ENCODE results near the gene P4HTM. TPM values are rescaled to one million over a fixed set of nuclear protein-coding genes. Genes with fewer than 3 reads are reported as not detected.

P4HTM gene
- total and polyA plus RNA-seq, 2 donors (not counting 1 experiment from before 2014, with no cell fraction given) = 48.5 to 70.6 TPM

- DNase-seq (peak; percentile 50), ATAC-seq (ENCODE audit: low read depth) (peak; percentile 2)
- intact Hi-C loops (cut with micrococcal nuclease) = loop anchor here (5.0 to 10.0 kb wide), 3 partner anchors 310 to 783 kb away; partner anchors contain the start of genes IP6K2, USP4 and ZNF589
- Histone ChIP-seq H3K36me3 (replicated peaks in 1 of 2; ENCODE audit: control extremely low read depth in 1 of 2, control insufficient read depth in 1 of 2, extremely low read depth in 1 of 2, insufficient read depth in 2 of 2, low read length in 1 of 2) (peaks cover 0 to 39% of the 10 kb centered on the region in 2 experiments), H3K79me2 (ENCODE audit: control insufficient read depth, insufficient read depth, low read length) (peaks cover 51% of the 10 kb centered on the region), H3K9ac (ENCODE audit: low read length) (no peak overlapping the region), H3K27me3 (replicated peaks in 1 of 4; ENCODE audit: control extremely low read depth in 1 of 4, control insufficient read depth in 3 of 4, insufficient read depth in 4 of 4, low read length in 3 of 4) (no peaks in the 10 kb centered on the region), H2AFZ (ENCODE audit: insufficient read depth, low read depth, low read length, poor library complexity, severe bottlenecking) (no peak overlapping the region), H3K4me3 (ENCODE audit: control extremely low read depth in 1 of 5, extremely low read depth in 1 of 5, insufficient read depth in 1 of 5, low read depth in 2 of 5, low read length in 4 of 5) (no peak overlapping the region), H3K4me1 (ENCODE audit: control insufficient read depth in 2 of 2, insufficient read depth in 2 of 2, low read length in 2 of 2) (peaks cover 27 to 58% of the 10 kb centered on the region in 2 donors), H3K9me3 (ENCODE audit: control extremely low read depth in 1 of 3, control insufficient read depth in 2 of 3, insufficient read depth in 1 of 3, low read length in 2 of 3) (no peaks in the 10 kb centered on the region), H3K27ac (ENCODE audit: low read length in 2 of 2) (no peak overlapping the region), H3K4me2 (replicated peaks; ENCODE audit: low read depth, low read length, poor library complexity, severe bottlenecking) (peak overlapping the region; percentile 27), H4K20me1 (ENCODE audit: control insufficient read depth, insufficient read depth, low read length, poor library complexity, severe bottlenecking) (no peaks in the 10 kb centered on the region)
- ChIA-PET CTCF (interaction anchor here (4.3 kb wide), 1 partner anchor 37 kb away, joined by 21 read pairs; the partner anchor contains the start of gene P4HTM), POLR2A (interaction anchor here (1.2 to 1.8 kb wide), 3 partner anchors 7 to 68 kb away, joined by 3 to 7 read pairs (median 4); partner anchors contain the start of genes DALRD3, QRICH1 and WDR6)
- TF ChIP-seq EZH2 (IDR thresholded peaks at IDR 0.05; ENCODE audit: borderline replicate concordance, insufficient read depth, low read depth, low read length, poor library complexity, severe bottlenecking) = no peak
- no peak for TF ChIP-seq CTCF (IDR thresholded peaks at IDR 0.05)
- Mint-ChIP-seq H3K4me3 (peak overlapping the region; percentile 54), H3K4me1 (peaks cover 68% of the 10 kb centered on the region), H3K27me3 (no peaks in the 10 kb centered on the region), H3K27ac (peak overlapping the region; percentile 92), H3K9me3 (ENCODE audit: insufficient read depth) (no peaks in the 10 kb centered on the region)
- WGBS (ENCODE audit: insufficient coverage) = 63% methylated on average over 9 of the region's 13 CpGs
These were observed 35.2 kb downstream of the P4HTM start for GRCh38 chr3:49025005-49025792.

Measured in B cell (primary cell).